Esophagus (tissue), 2 donors: ENCODE measurements around the gene FBXW12. TPM values are rescaled to one million over a fixed set of nuclear protein-coding genes. Genes with fewer than 3 reads are reported as not detected.
A peak's percentile ranks its signal among the peaks of the same experiment; 100 is the strongest.

Experiments
- H3K27ac ChIP-seq, 2 donors: one replicate each; pipeline ENCODE4 v1.5.1; 2013; ENCODE audit warnings: low read depth in 2 of 2, mild to moderate bottlenecking in 2 of 2, inconsistent platforms in 1 of 2, low read length in 1 of 2, moderate library complexity in 1 of 2
- H3K27me3 ChIP-seq, 2 donors: one replicate each; pipeline ENCODE4 v1.6.1; 2013; ENCODE audit warnings: low read length in 2 of 2, control low read depth in 1 of 2, mild to moderate bottlenecking in 1 of 2; ENCODE audit not compliant: insufficient read depth in 2 of 2, control insufficient read depth in 1 of 2
- H3K36me3 ChIP-seq, 2 donors: one replicate each; pipeline ENCODE4 v1.6.1; 2013; ENCODE audit warnings: low read length in 1 of 2; ENCODE audit not compliant: control insufficient read depth in 2 of 2, insufficient read depth in 2 of 2
- H3K4me1 ChIP-seq, 2 donors: one replicate each; pipeline ENCODE4 v1.6.1; 2013; ENCODE audit warnings: low read length in 1 of 2; ENCODE audit not compliant: control insufficient read depth in 2 of 2, insufficient read depth in 2 of 2
- H3K4me3 ChIP-seq, 2 donors: one replicate each; pipeline ENCODE4 v1.5.1; 2013; ENCODE audit warnings: low read length in 2 of 2, mild to moderate bottlenecking in 2 of 2, low read depth in 1 of 2, moderate library complexity in 1 of 2
- H3K9me3 ChIP-seq, 2 donors: one replicate each; pipeline ENCODE4 v1.6.1; 2013; ENCODE audit warnings: mild to moderate bottlenecking in 2 of 2, low read depth in 1 of 2, low read length in 1 of 2, moderate library complexity in 1 of 2; ENCODE audit not compliant: control insufficient read depth in 2 of 2, insufficient read depth in 1 of 2
- WGBS, 2 donors: extraction: QIAGEN DNeasy Blood & Tissue Kit; methylation state at CpG; one replicate each; pipeline ENCODE4 v1.1.7; 2013; 5-methylcytosine and 5-hydroxymethylcytosine counted together
- polyA plus RNA-seq, 2 donors: library from polyadenylated mRNA; stranded (reverse); fragments of 200-250 nt; gene quantifications; one replicate each; pipeline ENCODE4 v1.2.3, GENCODE V29; 2013
- donor health status: healthy with polysubstance abuse.
- donor health status: Bipolar disorder and iron deficiency.

Gene FBXW12
- polyA plus RNA-seq, 2 donors: 0.08 TPM; not detected in 1

DNA sequence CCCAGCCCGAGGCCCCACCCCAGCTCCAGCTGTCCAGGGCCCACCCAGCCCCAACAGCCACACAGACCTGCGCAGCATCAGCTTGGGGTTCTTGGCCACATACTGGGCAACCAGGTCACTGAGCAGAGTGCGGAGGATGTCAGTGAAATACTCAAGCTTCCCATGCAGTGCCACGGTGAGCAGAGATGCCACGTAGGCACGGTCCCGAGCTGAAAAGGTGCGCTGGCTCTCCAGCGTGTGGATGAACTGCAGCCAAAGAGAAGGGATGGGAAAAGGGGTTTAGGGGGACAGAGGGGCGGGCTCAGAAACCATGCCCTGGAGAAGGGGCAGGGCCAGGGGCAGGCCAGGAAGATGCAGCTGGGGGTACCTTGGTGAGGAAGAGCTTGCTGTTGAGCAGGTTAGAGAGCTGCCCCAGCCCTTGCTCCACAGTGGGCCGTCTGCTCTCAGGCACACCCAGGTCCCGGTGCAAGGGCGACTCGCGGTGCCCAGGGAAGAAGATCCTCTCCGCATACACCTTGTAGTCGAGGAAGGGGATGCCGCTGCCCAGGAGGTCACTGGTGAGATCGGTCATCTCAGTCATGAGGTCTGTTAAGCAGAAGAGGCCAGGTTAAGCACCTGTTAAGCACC lies 40.5 kb downstream of the FBXW12 start:
- Histone ChIP-seq H3K27me3 (no peaks in the 10 kb centered on the region), H3K4me1 (peaks cover 4 to 19% of the 10 kb centered on the region in 2 donors), H3K9me3 (no peaks in the 10 kb centered on the region), H3K4me3 (no peak overlapping the region), H3K27ac (peak overlapping the region; percentile 70), H3K36me3 (peaks cover 25 to 92% of the 10 kb centered on the region in 2 donors)
- 70 to 84% methylated on average over 19 of the region's 19 CpGs for WGBS, 2 donors

DNA sequence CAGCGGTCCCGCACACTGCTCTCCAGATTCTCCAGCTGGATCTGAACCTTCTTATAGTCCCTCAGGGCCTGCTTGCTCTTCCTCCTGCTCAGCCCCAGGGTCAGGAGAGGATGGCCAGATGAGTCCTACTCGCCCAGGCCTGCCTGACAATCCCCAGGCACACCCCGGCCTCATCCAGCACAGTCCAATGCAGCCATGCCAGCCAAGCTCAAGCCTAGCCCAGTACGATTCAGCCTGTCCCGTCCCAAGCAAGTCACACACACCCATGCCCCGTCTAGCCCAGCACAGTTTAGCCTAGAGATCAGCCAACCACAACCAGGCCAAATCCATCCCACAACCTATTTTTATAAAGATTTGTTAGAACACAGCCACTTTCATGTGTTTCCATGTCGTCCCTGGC lies 41.1 kb downstream of the FBXW12 start:
- H3K9me3 ChIP-seq: peaks cover 0 to 2% of the 10 kb centered on the region in 2 donors
- WGBS, 2 donors: 48 to 61% methylated on average over 8 of the region's 8 CpGs
- peaks cover 4 to 19% of the 10 kb centered on the region in 2 donors for H3K4me1 ChIP-seq
- peak overlapping the region; percentile 70 for H3K27ac ChIP-seq
- no peak overlapping the region for H3K4me3 ChIP-seq
- H3K27me3 ChIP-seq: no peaks in the 10 kb centered on the region
- peaks cover 25 to 94% of the 10 kb centered on the region in 2 donors for H3K36me3 ChIP-seq

DNA sequence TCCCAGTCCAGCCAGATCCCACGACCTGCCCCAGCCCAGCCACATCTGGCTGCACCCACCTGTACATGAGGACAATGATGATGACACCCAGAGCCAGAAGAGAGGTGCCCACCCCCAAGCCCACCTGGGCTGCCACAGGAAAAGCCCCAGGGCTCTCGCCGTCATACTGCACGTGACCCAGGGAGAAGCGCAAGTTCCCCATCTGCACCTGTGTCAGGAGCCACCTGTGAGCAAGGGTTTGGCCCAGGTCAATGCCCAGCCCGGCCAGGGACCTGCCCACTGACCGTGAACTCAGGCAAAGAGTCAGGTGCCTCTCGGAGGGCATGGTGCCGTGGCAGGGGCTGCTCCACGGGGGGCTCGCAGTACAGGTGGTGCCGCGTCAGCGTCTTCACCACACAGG lies 41.6 kb downstream of the FBXW12 start:
- peaks cover 25 to 94% of the 10 kb centered on the region in 2 donors for H3K36me3 ChIP-seq
- WGBS, 2 donors: 67 to 81% methylated on average over 14 of the region's 14 CpGs
- H3K4me1 ChIP-seq: peaks cover 4 to 19% of the 10 kb centered on the region in 2 donors
- H3K27ac ChIP-seq: peak overlapping the region; percentile 70
- H3K9me3 ChIP-seq: peaks cover 0 to 2% of the 10 kb centered on the region in 2 donors
- H3K4me3 ChIP-seq: no peak overlapping the region
- H3K27me3 ChIP-seq: no peaks in the 10 kb centered on the region

DNA sequence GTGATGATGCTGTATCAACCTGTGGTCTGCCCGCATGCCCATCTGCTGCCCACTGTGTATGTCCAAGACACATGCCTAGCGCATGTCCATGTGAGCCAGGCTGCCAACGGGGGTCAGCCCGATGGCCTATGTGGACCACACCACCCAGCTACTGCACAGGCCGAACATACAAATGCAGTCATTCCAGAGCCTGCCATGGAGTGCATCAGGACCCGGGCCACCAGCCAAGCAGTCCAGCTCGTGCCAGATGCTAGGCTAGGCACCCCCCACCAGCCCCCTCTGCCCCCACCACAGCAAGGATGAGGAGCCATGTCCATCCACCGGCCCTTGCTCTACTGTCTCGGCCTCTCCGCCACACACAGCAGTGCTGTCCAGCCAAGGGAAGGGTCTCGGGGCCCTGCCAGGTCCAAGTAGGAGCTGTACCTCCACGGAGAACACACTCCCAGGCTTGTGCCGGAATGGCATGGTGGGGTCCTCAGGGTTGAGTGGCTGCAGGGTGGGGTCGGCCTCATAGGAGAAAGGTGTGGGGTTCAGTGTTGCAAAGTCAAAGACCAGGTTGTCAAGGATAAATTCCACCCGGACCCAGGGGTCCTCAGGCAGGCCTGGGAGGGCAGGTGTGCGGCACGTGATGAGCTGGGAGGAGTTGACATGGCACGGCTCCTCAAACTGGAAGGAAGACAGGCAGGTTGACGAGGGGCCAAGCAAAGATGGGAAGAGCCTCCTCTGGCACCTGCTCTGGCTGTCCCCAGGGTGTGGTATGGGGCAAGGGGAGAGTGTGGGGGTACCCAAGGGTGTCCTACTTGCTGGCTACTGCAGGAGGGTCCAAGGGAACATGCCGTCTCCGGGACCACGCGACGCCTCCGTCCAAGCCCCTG lies 42.6 kb downstream of the FBXW12 start:
- Histone ChIP-seq H3K9me3 (peaks cover 0 to 2% of the 10 kb centered on the region in 2 donors), H3K27me3 (no peaks in the 10 kb centered on the region), H3K4me1 (peaks cover 4 to 19% of the 10 kb centered on the region in 2 donors), H3K4me3 (no peak overlapping the region), H3K36me3 (peaks cover 25 to 94% of the 10 kb centered on the region in 2 donors), H3K27ac (peak overlapping the region in 1 of 2 donors; percentile 5)
- 67 to 83% methylated on average over 25 of the region's 25 CpGs for WGBS, 2 donors

DNA sequence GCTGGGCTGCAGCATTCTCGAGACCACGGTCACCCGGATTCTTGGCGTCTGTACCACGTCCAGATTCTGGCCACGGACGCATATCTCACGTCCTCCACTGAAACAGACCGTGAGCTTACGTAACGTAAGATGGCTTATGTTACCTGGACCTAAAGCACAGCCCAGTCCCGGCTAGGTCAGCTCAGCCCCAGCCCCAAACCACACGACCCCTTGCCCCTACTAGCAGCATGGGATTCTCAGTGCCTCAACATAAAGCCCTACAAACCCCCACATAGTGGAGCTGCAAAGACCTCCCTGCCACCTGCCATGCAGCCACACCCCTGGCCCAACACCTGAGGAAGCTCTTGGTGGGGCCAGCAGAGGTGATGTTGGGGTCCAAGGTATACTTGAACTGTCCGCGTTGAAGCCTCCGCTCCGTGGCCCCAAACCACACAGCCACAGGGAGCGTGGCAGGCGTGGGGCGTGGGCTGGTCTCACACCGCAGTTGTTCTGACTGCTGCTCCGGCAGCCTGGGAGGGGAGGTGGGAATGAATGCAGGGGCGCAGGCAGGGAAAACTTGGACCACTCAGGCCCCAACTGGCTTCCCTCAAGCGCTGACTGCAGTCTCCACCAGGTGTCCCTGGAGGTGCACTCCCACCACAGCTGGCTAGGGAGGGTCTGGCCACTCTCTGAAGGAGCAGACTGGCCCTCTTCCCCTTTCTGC lies 43.4 kb downstream of the FBXW12 start:
- Histone ChIP-seq H3K4me1 (peaks cover 4 to 19% of the 10 kb centered on the region in 2 donors), H3K27ac (no peak overlapping the region), H3K27me3 (no peaks in the 10 kb centered on the region), H3K9me3 (peaks cover 0 to 2% of the 10 kb centered on the region in 2 donors), H3K4me3 (no peak overlapping the region), H3K36me3 (peaks cover 24 to 92% of the 10 kb centered on the region in 2 donors)
- 83 to 90% methylated on average over 24 of the region's 24 CpGs for WGBS, 2 donors

DNA sequence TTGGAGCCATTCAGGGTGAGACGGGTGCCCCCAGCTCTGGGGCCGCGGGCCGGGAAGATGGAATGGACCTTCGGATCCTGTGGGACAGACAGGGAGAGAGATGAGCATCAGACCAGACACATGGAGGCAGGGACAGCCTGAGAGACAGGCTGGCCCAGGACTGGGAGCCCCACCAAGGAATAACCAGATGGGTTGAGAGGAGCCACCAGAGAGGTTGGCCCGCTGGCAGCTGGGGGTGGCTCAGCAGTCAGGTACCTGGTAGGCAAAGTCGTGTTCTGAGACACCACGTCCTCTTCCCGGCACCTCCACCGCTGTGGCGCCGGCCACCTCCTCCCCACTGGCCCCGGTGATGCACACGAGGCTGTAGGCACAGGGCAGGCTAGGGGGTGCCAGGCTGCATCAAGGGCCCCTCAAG lies 44.1 kb downstream of the FBXW12 start:
- WGBS, 2 donors: 85 to 86% methylated on average over 14 of the region's 14 CpGs
- no peaks in the 10 kb centered on the region for H3K27me3 ChIP-seq
- H3K36me3 ChIP-seq: peaks cover 19 to 91% of the 10 kb centered on the region in 2 donors
- peaks cover 4 to 19% of the 10 kb centered on the region in 2 donors for H3K4me1 ChIP-seq
- peaks cover 0 to 2% of the 10 kb centered on the region in 2 donors for H3K9me3 ChIP-seq
- H3K27ac ChIP-seq: no peak overlapping the region
- no peak overlapping the region for H3K4me3 ChIP-seq

DNA sequence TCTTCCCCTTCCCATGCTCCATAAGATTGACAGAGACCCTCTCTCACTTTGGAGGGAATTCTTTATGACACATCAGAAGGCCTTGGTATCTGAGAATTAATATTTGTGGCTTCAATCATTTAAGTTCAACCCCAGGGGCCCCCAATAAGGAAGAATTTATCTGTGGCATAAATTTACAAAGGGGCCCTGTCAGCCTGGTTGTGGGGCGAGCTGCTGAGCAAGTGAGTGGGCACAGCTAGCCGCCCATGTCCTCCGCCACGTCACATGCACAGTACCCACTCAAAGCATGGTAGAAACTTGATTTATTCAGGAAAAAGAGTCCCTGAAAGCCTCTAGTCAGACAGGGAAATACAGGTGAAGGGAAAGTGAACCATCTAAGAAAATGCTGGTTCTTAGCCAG lies 44.5 kb downstream of the FBXW12 start:
- H3K36me3 ChIP-seq: peaks cover 19 to 91% of the 10 kb centered on the region in 2 donors
- 89 to 94% methylated on average over 4 of the region's 4 CpGs for WGBS, 2 donors

DNA sequence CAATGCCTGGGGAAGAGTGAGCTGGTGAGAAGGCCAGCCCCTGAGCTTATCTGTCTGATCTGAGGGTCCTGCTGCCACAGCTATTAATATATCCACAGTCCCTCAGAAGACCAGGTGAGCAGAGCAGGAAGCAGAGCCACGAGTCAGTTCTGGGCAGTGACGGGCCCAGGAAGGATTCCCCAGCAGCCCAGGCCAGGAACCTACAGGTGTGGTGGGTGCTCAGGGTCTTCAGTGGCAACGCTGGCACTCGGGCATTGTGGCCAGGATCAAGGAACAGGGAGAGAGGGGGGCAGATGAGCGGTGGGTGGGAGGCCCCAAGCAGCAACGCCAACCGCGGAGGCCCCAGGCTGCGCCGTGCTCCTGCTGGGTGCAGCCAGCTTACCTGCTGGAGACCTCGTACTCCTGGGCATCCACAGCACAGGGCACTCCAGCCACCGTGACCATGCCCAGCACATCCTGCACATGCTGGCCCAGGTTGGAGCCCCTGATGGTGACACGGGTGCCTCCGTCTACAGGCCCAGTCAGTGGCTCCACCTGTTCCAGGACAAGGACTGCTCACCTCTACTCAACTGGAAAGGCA lies 45.6 kb downstream of the FBXW12 start:
- Histone ChIP-seq H3K36me3 (peaks cover 11 to 83% of the 10 kb centered on the region in 2 donors), H3K9me3 (peaks cover 0 to 2% of the 10 kb centered on the region in 2 donors), H3K4me1 (peaks cover 7 to 26% of the 10 kb centered on the region in 2 donors), H3K4me3 (no peak overlapping the region), H3K27ac (no peak overlapping the region), H3K27me3 (no peaks in the 10 kb centered on the region)
- WGBS, 2 donors: 88 to 89% methylated on average over 14 of the region's 14 CpGs

More for the DNA sequence above, 44.5 kb downstream of the FBXW12 start:
- Histone ChIP-seq H3K4me1 (peaks cover 4 to 19% of the 10 kb centered on the region in 2 donors), H3K27me3 (no peaks in the 10 kb centered on the region), H3K27ac (no peak overlapping the region), H3K9me3 (peaks cover 0 to 2% of the 10 kb centered on the region in 2 donors), H3K4me3 (no peak overlapping the region)

DNA sequence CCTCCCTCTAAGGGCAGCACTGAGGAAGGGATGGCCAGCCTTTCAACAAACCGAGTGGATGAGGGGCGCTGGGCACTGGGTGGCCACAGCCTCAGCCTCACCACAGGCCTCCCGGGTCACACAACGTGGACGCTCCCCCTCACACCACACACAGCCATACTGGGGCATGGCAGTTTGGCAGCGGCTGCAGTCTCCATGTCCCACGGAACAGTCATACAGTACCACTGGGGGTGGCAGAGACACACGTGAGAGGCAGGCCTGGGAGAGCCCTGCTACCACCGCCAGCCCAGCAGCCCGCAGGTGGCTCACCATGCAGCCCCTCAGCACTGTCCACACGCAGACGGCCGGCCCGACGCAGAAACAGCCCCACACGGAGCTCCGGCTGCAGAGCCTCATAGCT lies 46.1 kb downstream of the FBXW12 start:
- WGBS, 2 donors: 90 to 94% methylated on average over 17 of the region's 17 CpGs
- Histone ChIP-seq H3K4me3 (no peak overlapping the region), H3K27me3 (no peaks in the 10 kb centered on the region), H3K4me1 (peaks cover 7 to 27% of the 10 kb centered on the region in 2 donors), H3K36me3 (peaks cover 11 to 81% of the 10 kb centered on the region in 2 donors), H3K9me3 (peaks cover 0 to 2% of the 10 kb centered on the region in 2 donors), H3K27ac (no peak overlapping the region)
